Measurements from ENCODE around the gene TOMM6. TPM values are rescaled to one million over a fixed set of nuclear protein-coding genes. Genes with fewer than 3 reads are reported as not detected.

The TOMM6 gene
- total and polyA plus RNA-seq, 4 donors = 48.2 to 123 (median 86.1) TPM

GRCh38 chr6:41775293-41775882, 12.1 kb upstream of the TOMM6 start:
- H3K27me3 ChIP-seq (ENCODE audit: control insufficient read depth in 4 of 4, insufficient read depth in 4 of 4, low read length in 3 of 4) = no peaks in the 10 kb centered on the region
- DNase-seq (ENCODE audit: low spot score) = no peak
- no peak overlapping the region for H3K27ac ChIP-seq (ENCODE audit: low read depth in 1 of 2, low read length in 2 of 2)
- H3K9me3 ChIP-seq (ENCODE audit: control insufficient read depth in 4 of 4, low read length in 3 of 4) = no peaks in the 10 kb centered on the region
- no peak overlapping the region for H3K9ac ChIP-seq (ENCODE audit: low read depth in 1 of 2, low read length in 2 of 2)
- peaks cover 2 to 9% (median 8%) of the 10 kb centered on the region in 4 donors for H3K4me1 ChIP-seq (ENCODE audit: control insufficient read depth in 4 of 4, insufficient read depth in 4 of 4, low read length in 3 of 4)
- WGBS = 91% methylated on average over 13 of the region's 13 CpGs
- H3K4me3 ChIP-seq (ENCODE audit: low read depth in 1 of 3, low read length in 3 of 3) = no peak overlapping the region
- peaks cover 11 to 38% (median 22%) of the 10 kb centered on the region in 4 donors for H3K36me3 ChIP-seq (ENCODE audit: control insufficient read depth in 4 of 4, insufficient read depth in 3 of 4, low read depth in 1 of 4, low read length in 3 of 4)
- TF ChIP-seq HNF4A (conservative IDR thresholded peaks at IDR 0.05) (no peak), YY1 (IDR thresholded peaks at IDR 0.05) (no peak), SP1 (IDR thresholded peaks at IDR 0.05) (no peak), NR2F2 (IDR thresholded peaks at IDR 0.05) (no peak), GABPA (IDR thresholded peaks at IDR 0.05 in 1 of 2, conservative IDR thresholded peaks at IDR 0.05 in 1 of 2) (no peak)

- no peak overlapping the region for H3K9ac ChIP-seq (ENCODE audit: low read depth in 1 of 2, low read length in 2 of 2)
- WGBS = 82% methylated on average over 5 of the region's 5 CpGs
- H3K4me1 ChIP-seq (ENCODE audit: control insufficient read depth in 4 of 4, insufficient read depth in 4 of 4, low read length in 3 of 4) = peaks cover 2 to 21% (median 18%) of the 10 kb centered on the region in 4 donors
- H3K9me3 ChIP-seq (ENCODE audit: control insufficient read depth in 4 of 4, low read length in 3 of 4) = no peaks in the 10 kb centered on the region
- no peak overlapping the region for H3K27ac ChIP-seq (ENCODE audit: low read depth in 1 of 2, low read length in 2 of 2)
- TF ChIP-seq ZBTB33 (IDR thresholded peaks at IDR 0.05) (no peak), RXRA (IDR thresholded peaks at IDR 0.05) (no peak), FOXA2 (IDR thresholded peaks at IDR 0.05) (no peak), SP1 (IDR thresholded peaks at IDR 0.05) (no peak), NR2F2 (IDR thresholded peaks at IDR 0.05) (no peak), REST (IDR thresholded peaks at IDR 0.05) (no peak), ATF3 (IDR thresholded peaks at IDR 0.05) (no peak), TAF1 (conservative IDR thresholded peaks at IDR 0.05) (no peak), YY1 (IDR thresholded peaks at IDR 0.05) (no peak), FOXA1 (IDR thresholded peaks at IDR 0.05) (no peak), EGR1 (IDR thresholded peaks at IDR 0.05; ENCODE audit: low read depth in 2 of 2) (no peak), HNF4G (IDR thresholded peaks at IDR 0.05) (no peak), CTCF (IDR thresholded peaks at IDR 0.05; ENCODE audit: low read depth, low read length, missing input control) (no peak), RAD21 (IDR thresholded peaks at IDR 0.05) (no peak), HNF4A (conservative IDR thresholded peaks at IDR 0.05) (no peak)
- H3K36me3 ChIP-seq (ENCODE audit: control insufficient read depth in 4 of 4, insufficient read depth in 3 of 4, low read depth in 1 of 4, low read length in 3 of 4) = peaks cover 0 to 19% (median 11%) of the 10 kb centered on the region in 4 donors
- no peak for DNase-seq (ENCODE audit: low spot score)
- H3K4me3 ChIP-seq (ENCODE audit: low read depth in 1 of 3, low read length in 3 of 3) = no peak overlapping the region
- H3K27me3 ChIP-seq (ENCODE audit: control insufficient read depth in 4 of 4, insufficient read depth in 4 of 4, low read length in 3 of 4) = no peaks in the 10 kb centered on the region
Measured at GRCh38 chr6:41777551-41778285, 9.8 kb upstream of the TOMM6 start.
